ENCODE results near the gene RPL29.
A peak's percentile ranks its signal among the peaks of the same experiment; 100 is the strongest.

RPL29 gene

DNA sequence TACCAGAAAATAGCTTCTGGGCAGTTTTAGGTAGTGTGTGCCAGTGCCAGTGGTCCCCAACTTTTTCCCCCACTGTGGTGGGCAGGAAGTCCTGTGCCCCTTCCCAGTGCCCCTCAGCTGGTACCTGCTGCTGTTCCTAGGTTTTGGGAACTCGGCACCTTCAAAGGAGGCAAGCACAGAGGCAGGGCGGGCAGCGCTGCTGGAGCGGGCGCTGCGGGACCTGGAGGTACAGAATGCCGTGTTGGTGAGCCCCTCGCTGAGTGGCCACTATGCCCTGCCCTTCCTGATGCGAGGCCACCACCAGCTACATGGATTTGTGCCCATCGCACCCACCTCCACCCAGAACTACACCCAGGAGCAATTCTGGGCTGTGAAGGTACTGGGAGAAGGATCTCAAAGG, 15.4 kb downstream of the RPL29 start:
- DNase-seq = no peak

DNA sequence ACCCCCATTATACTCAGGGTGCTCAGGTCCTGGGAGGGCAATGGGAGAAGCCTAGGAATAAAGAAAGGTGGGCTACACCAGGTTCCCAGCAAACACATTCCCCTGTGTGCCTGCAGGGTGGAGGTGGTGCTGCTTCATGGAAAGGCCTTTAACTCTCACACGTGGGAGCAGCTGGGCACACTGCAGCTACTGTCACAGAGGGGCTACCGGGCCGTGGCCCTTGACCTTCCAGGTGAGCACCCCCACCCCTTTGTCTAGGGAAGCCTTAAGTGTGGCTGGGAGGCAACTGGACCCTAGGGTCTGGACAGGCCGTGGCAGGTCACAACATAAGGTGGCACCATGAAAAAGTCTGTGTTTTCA, 17.6 kb downstream of the RPL29 start:
- DNase-seq = no peak

GRCh38 chr3:51977446-51978142, 18.1 kb downstream of the RPL29 start:
- no peak for DNase-seq

- DNase-seq = no peak
These were observed 19.7 kb downstream of the RPL29 start for GRCh38 chr3:51975852-51976549.

GRCh38 chr3:51974963-51975851, 20.5 kb downstream of the RPL29 start, which contains the start of gene ABHD14A:
TSS of gene ABHD14A (plus strand) at chr3:51975064. CDS start at chr3:51975136, 72 bp downstream.
- DNase-seq = peak; percentile 14

GRCh38 chr3:51974277-51974962, 21.3 kb downstream of the RPL29 start:
- no peak for DNase-seq

- DNase-seq = no peak
These were observed 24.3 kb downstream of the RPL29 start for GRCh38 chr3:51971350-51971749.

DNA sequence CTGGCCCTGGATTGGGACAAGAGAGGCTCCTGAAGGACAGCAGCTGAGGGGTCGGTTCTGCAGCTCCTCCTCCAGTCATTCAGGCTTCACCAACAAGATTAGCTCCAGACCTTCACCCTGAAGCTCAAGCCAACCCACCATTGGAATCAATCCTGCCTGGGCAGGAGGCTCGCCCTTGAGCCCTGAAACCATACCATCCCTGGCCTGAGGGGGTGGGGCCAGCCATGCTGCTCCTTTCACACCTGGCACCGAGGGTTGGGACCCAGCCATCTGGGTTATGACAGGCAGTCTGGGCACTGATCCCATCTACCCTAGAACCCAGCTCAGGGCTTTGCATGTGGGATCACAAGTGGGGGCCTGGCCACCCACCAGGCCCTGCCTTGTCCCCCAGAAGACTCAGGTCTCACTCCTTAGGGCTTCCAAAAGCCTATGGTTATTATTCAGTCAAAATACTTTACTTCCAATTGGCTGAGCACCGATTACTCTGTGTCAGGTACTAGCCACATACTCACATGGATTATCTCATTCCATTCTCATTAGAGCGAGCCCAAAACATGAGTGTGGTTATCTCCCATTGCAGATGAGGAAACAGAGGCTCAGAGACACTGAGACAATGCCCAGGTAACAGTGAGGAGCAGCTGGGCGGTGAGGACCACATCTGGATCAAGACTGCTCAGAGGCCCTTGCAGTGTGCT, 24.9 kb downstream of the RPL29 start:
- no peak for DNase-seq

DNA sequence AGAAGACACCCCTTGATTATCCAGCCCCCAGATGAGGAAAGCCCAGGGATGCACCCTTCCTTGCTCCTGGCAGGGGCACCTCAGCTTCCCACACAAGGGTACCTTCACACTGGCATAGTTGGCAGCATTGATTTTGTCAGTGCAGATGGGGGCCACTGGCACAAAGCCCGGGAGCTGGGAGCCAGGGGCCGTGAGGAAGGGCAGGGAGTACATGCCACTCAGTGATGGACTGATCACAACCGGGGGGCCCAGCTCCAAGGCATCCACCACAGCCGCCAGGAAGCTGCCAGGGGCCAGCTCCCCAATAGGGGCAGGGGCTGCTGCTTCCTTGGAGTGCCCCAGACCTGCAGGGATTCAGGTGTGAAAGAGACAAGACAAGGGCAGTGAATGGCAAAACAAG, 25.9 kb downstream of the RPL29 start:
- no peak for DNase-seq

GRCh38 chr3:51968883-51969678, 26.6 kb downstream of the RPL29 start:
- DNase-seq = no peak

GRCh38 chr3:51968170-51968775, 27.4 kb downstream of the RPL29 start:
- no peak for DNase-seq

DNA sequence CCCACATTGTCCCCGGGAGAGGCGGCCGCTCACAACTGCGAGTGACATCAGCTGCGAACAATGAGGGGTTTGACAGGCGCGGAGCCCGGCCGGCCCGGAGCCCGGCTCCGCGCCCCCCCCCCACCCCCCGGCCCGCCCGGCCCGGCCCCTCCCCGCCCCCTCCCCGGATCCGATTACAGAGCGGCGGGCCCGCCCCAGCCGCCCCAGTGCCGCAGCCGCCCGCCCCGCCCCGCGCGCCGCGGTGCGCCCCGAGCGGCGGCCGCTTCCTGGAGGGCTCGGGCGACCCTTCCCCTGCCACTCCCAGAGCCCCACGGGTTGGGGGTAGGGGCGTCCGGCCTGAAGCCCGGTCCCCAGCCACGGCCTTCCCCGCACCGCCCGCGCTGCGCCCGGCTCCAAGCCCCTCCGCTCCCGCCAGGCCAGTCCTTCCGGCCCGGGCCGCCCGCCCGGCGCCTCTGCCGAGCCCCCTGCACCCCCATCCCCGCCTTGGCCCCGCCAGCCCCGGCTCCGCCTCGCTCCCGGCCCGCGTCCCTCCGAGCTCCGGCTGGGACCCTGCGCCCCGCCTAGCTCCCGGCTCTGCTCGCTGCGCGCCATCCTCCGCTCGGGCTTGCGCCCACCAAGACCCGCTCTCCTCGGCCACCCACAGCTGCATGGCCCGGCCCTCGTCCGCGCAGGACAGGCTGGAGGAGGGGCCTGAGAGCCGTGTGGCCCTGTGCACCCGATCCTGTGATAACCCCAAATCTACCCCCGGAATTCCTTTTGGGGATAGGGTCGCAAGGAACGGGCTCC, 28.1 kb downstream of the RPL29 start, which contains the start of gene PCBP4:
TSS of gene PCBP4 (minus strand) at position 71 of the 786 bp plus-strand sequence. CDS start 6,214 bp downstream, outside the sequence.
- DNase-seq = peak; percentile 11

DNA sequence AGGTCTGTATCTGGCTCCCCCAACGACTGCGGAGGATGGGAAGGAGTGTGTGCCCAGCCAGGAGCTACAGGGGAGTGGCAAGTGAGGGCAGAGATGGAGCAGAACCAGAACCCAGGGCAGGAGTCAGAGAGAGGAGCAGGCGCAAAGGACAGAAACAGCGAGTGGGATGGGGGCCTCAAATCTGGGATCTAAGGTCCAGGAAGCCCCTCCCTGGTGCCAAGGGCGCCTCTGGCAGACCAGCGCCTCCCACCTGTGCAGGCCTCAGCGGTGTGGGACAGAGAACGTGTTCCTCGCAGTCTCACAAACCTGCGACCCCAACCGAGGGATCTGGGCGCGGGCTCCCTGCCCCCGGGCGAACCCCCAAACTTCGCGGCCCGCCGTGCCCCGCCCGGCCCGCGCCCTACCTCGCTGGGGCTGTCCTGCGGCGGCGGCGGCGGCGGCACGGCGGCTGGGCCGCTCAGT, 28.7 kb downstream of the RPL29 start:
- DNase-seq = no peak

- DNase-seq = no peak
These were observed 29.2 kb downstream of the RPL29 start for GRCh38 chr3:51966486-51966885.

GRCh38 chr3:51966016-51966415, 29.7 kb downstream of the RPL29 start:
- no peak for DNase-seq

- no peak for DNase-seq
These were observed 31.2 kb downstream of the RPL29 start for GRCh38 chr3:51964521-51964920.

- DNase-seq = no peak
These were observed 31.7 kb downstream of the RPL29 start for GRCh38 chr3:51963951-51964451.

GRCh38 chr3:51962854-51963530, 32.7 kb downstream of the RPL29 start:
- DNase-seq = no peak

All from kidney glomerular epithelial cell (primary cell).